Liver (tissue), 9 donors: ENCODE measurements around the gene POMC. TPM values are rescaled to one million over a fixed set of nuclear protein-coding genes. Genes with fewer than 3 reads are reported as not detected.

Experiments
- DNase-seq: peaks from one replicate; pipeline ENCODE4 v3.0.0-alpha.2; 2017; ENCODE audit warnings: low spot score
- H3K27ac ChIP-seq, 2 donors: one replicate each; pipeline ENCODE4 v1.7.0; 2013; ENCODE audit warnings: inconsistent platforms in 2 of 2, low read length in 2 of 2, control low read depth in 1 of 2, low read depth in 1 of 2, mild to moderate bottlenecking in 1 of 2
- H3K27me3 ChIP-seq, 4 donors: one replicate each; pipeline versions ENCODE4 v1.6.1 to v1.7.0; 2013; ENCODE audit warnings: low read length in 3 of 4, inconsistent platforms in 1 of 4, mild to moderate bottlenecking in 1 of 4, moderate library complexity in 1 of 4; ENCODE audit not compliant: control insufficient read depth in 4 of 4, insufficient read depth in 4 of 4
- H3K36me3 ChIP-seq, 4 donors: one replicate each; pipeline versions ENCODE4 v1.6.1 to v1.7.0; 2013; ENCODE audit warnings: low read length in 3 of 4, mild to moderate bottlenecking in 3 of 4, low read depth in 1 of 4, moderate library complexity in 1 of 4; ENCODE audit not compliant: control insufficient read depth in 4 of 4, insufficient read depth in 3 of 4
- H3K4me1 ChIP-seq, 4 donors: one replicate each; pipeline versions ENCODE4 v1.6.1 to v1.7.0; 2013; ENCODE audit warnings: low read length in 3 of 4, mild to moderate bottlenecking in 3 of 4, moderate library complexity in 1 of 4; ENCODE audit not compliant: control insufficient read depth in 4 of 4, insufficient read depth in 4 of 4
- H3K4me3 ChIP-seq, 3 donors: one replicate each; pipeline versions ENCODE4 v1.6.1 to v1.7.0; 2013; ENCODE audit warnings: low read length in 3 of 3, control low read depth in 1 of 3, low read depth in 1 of 3, mild to moderate bottlenecking in 1 of 3
- H3K9ac ChIP-seq, 2 donors: one replicate each; pipeline ENCODE4 v1.7.0; 2013; ENCODE audit warnings: low read length in 2 of 2, mild to moderate bottlenecking in 2 of 2, moderate library complexity in 2 of 2, control low read depth in 1 of 2, low read depth in 1 of 2
- H3K9me3 ChIP-seq, 4 donors: one replicate each; pipeline versions ENCODE4 v1.6.1 to v1.7.0; 2013; ENCODE audit warnings: low read length in 3 of 4; ENCODE audit not compliant: control insufficient read depth in 4 of 4
- ATF3 ChIP-seq: IDR thresholded peaks from 2 replicates; pipeline ENCODE4 v1.6.1; 2016; ENCODE audit warnings: antibody characterized with exemption
- CTCF ChIP-seq: fragments of 150-350 bp; IDR thresholded peaks from 2 replicates; pipeline ENCODE4 v1.5.1; 2017; ENCODE audit warnings: improper control_type of control experiment, low read depth, low read length; ENCODE audit not compliant: missing input control
- EGR1 ChIP-seq, 2 donors: IDR thresholded peaks; 2 replicates each; pipeline ENCODE4 v1.6.1; 2016 to 2018; ENCODE audit warnings: antibody characterized with exemption in 2 of 2, low read depth in 2 of 2
- FOXA1 ChIP-seq: IDR thresholded peaks from 2 replicates; pipeline ENCODE4 v1.6.1; 2016; ENCODE audit warnings: antibody characterized with exemption
- FOXA2 ChIP-seq: IDR thresholded peaks from 2 replicates; pipeline ENCODE4 v1.6.1; 2016; ENCODE audit warnings: antibody characterized with exemption
- GABPA ChIP-seq, 2 donors: IDR thresholded peaks in 1 of 2; conservative IDR thresholded peaks in 1 of 2; 2 replicates each; pipeline ENCODE4 v1.6.1; 2016; ENCODE audit warnings: antibody characterized with exemption in 2 of 2, mild to moderate bottlenecking in 1 of 2, moderate library complexity in 1 of 2
- HNF4A ChIP-seq, 2 donors: conservative IDR thresholded peaks; 2 replicates each; pipeline ENCODE4 v1.6.1; 2016; ENCODE audit warnings: antibody characterized with exemption in 2 of 2, mild to moderate bottlenecking in 2 of 2
- HNF4G ChIP-seq: IDR thresholded peaks from 2 replicates; pipeline ENCODE4 v1.6.1; 2016; ENCODE audit warnings: antibody characterized with exemption
- JUND ChIP-seq, 2 donors: IDR thresholded peaks; 2 replicates each; pipeline ENCODE4 v1.6.1; 2016; ENCODE audit warnings: antibody characterized with exemption in 2 of 2
- MAX ChIP-seq: IDR thresholded peaks from 2 replicates; pipeline ENCODE4 v1.6.1; 2016; ENCODE audit warnings: antibody characterized with exemption
- NR2F2 ChIP-seq: IDR thresholded peaks from 2 replicates; pipeline ENCODE4 v1.6.1; 2016; ENCODE audit warnings: antibody characterized with exemption
- RAD21 ChIP-seq, 2 donors: IDR thresholded peaks; 2 replicates each; pipeline ENCODE4 v1.6.1; 2016; ENCODE audit warnings: antibody characterized with exemption in 2 of 2, mild to moderate bottlenecking in 2 of 2
- REST ChIP-seq: IDR thresholded peaks from 2 replicates; pipeline ENCODE4 v1.6.1; 2016; ENCODE audit warnings: antibody characterized with exemption, mild to moderate bottlenecking
- RXRA ChIP-seq, 2 donors: IDR thresholded peaks; 2 replicates each; pipeline ENCODE4 v1.6.1; 2017 to 2018; ENCODE audit warnings: antibody characterized with exemption in 2 of 2, mild to moderate bottlenecking in 1 of 2
- SP1 ChIP-seq: IDR thresholded peaks from 2 replicates; pipeline ENCODE4 v1.6.1; 2018; ENCODE audit warnings: antibody characterized with exemption, mild to moderate bottlenecking
- TAF1 ChIP-seq: conservative IDR thresholded peaks from 2 replicates; pipeline ENCODE4 v1.6.1; 2016; ENCODE audit warnings: antibody characterized with exemption, mild to moderate bottlenecking
- YY1 ChIP-seq: IDR thresholded peaks from 2 replicates; pipeline ENCODE4 v1.6.1; 2016; ENCODE audit warnings: antibody characterized with exemption, mild to moderate bottlenecking
- ZBTB33 ChIP-seq: IDR thresholded peaks from 2 replicates; pipeline ENCODE4 v1.6.1; 2016; ENCODE audit warnings: antibody characterized with exemption
- WGBS: extraction: QIAGEN DNeasy Blood & Tissue Kit; methylation state at CpG from one replicate; pipeline ENCODE4 v1.1.7; 2013; 5-methylcytosine and 5-hydroxymethylcytosine counted together
- polyA plus RNA-seq, 2 donors: library from polyadenylated mRNA; stranded (reverse) in 1 of 2; unstranded in 1 of 2; fragments of 200-250 nt in 1 of 2; fragments of >200 nt in 1 of 2; fragmentation: Nextera tagmentation in 1 of 2; extraction: Ambion mirVana in 1 of 2; gene quantifications; one replicate each; pipeline versions ENCODE4 v1.2.1 to v1.2.3, GENCODE V29; 2013 to 2015
- total RNA-seq, 2 donors: library from RNA; depleted of rRNA; stranded (reverse); fragments of >200 nt; gene quantifications; one replicate each; pipeline ENCODE4 v1.2.3, GENCODE V29; 2014
- donor health status: healthy.
- donor health status: healthy.
- donor health status: healthy.
- donor health status: healthy.
- donor health status: healthy.

POMC gene
- total and polyA plus RNA-seq, 4 donors, result 0.67 to 7.8 (median 0.93) TPM

GRCh38 chr2:25131567-25132298 is 36.6 kb downstream of the POMC start:
- TF ChIP-seq HNF4A (conservative IDR thresholded peaks at IDR 0.05), result no peak
- TF ChIP-seq FOXA1, result no peak
- TF ChIP-seq EGR1 (IDR thresholded peaks at IDR 0.05; ENCODE audit: low read depth in 2 of 2), result no peak
- TF ChIP-seq GABPA (IDR thresholded peaks at IDR 0.05 in 1 of 2, conservative IDR thresholded peaks at IDR 0.05 in 1 of 2), result no peak
- TF ChIP-seq FOXA2, result no peak
- TF ChIP-seq TAF1, result no peak
- no peak for TF ChIP-seq YY1
- TF ChIP-seq RXRA (IDR thresholded peaks at IDR 0.05), result no peak
- TF ChIP-seq JUND (IDR thresholded peaks at IDR 0.05), result no peak
- no peak for TF ChIP-seq ZBTB33
- no peak for TF ChIP-seq HNF4G
- no peak for TF ChIP-seq RAD21 (IDR thresholded peaks at IDR 0.05)
- no peak for TF ChIP-seq MAX
- TF ChIP-seq CTCF, result no peak
- no peak for TF ChIP-seq SP1
- no peak for TF ChIP-seq NR2F2
- TF ChIP-seq ATF3, result no peak

GRCh38 chr2:25131253-25131566 is 37.2 kb downstream of the POMC start:
- Histone ChIP-seq H3K27ac (no peak overlapping the region), H3K9me3 (no peaks in the 10 kb centered on the region), H3K4me3 (no peak overlapping the region), H3K4me1 (peaks cover 0 to 8% (median 5%) of the 10 kb centered on the region in 4 donors), H3K27me3 (peaks cover 0 to 5% (median 4%) of the 10 kb centered on the region in 4 donors), H3K36me3 (no peaks in the 10 kb centered on the region), H3K9ac (no peak overlapping the region)
- 53% methylated on average over 24 of the region's 24 CpGs for WGBS
- TF ChIP-seq MAX (no peak), REST (no peak), NR2F2 (no peak)
- DNase-seq, result no peak

More at GRCh38 chr2:25131567-25132298, 36.6 kb downstream of the POMC start:
- Histone ChIP-seq H3K9me3 (no peaks in the 10 kb centered on the region), H3K4me3 (peak overlapping the region in 1 of 3 donors; percentile 23), H3K4me1 (peaks cover 0 to 8% (median 5%) of the 10 kb centered on the region in 4 donors), H3K27me3 (peaks cover 0 to 5% (median 4%) of the 10 kb centered on the region in 4 donors), H3K9ac (no peak overlapping the region), H3K27ac (no peak overlapping the region), H3K36me3 (no peaks in the 10 kb centered on the region)
- 8% methylated on average over 53 of the region's 53 CpGs for WGBS
- DNase-seq, result no peak
